IMR-90 (cell line): ENCODE data around the gene CPA4. TPM values are rescaled to one million over a fixed set of nuclear protein-coding genes. Genes with fewer than 3 reads are reported as not detected.

Experiments used
- ATAC-seq: fragments of 200-7000 bp; cut with Tn5 transposase; 2 replicates; pipeline ENCODE4 v1.9.1; 2020; ENCODE audit warnings: low read depth, mild to moderate bottlenecking, moderate library complexity
- BruUV-seq: library from RNA; stranded (reverse); fragments of 400-500 nt; replicated peaks from 2 replicates; lab custom pipeline; 2021; lab: Mats Ljungman, UMichigan
- CTCF ChIA-PET: fragments of 300-600 bp; formaldehyde crosslinking; extraction: SDS; loops from one replicate; lab custom pipeline; 2021; ENCODE audit warnings: antibody characterized with exemption; lab: Yijun Ruan, JAX
- POLR2A ChIA-PET: fragments of 300-600 bp; sonication (Branson Sonifier 250); formaldehyde crosslinking; loops from one replicate; lab custom pipeline; 2022; ENCODE audit warnings: antibody characterized with exemption; ENCODE audit not compliant: unreplicated experiment; lab: Charles Lee
- DNase-seq: peaks from one replicate; pipeline ENCODE4 v3.0.0; 2013
- H2AFZ ChIP-seq: replicated peaks from 2 replicates; pipeline ENCODE3; 2013; ENCODE audit warnings: low read length, mild to moderate bottlenecking; ENCODE audit not compliant: poor library complexity
- H2AK5ac ChIP-seq: 2 replicates; pipeline ENCODE4 v1.6.1; 2013; ENCODE audit warnings: low read depth, low read length, inconsistent platforms
- H2AK9ac ChIP-seq: replicated peaks from 2 replicates; pipeline ENCODE3; 2013; ENCODE audit warnings: mild to moderate bottlenecking, low read depth, low read length, moderate library complexity; ENCODE audit not compliant: poor library complexity
- H2BK120ac ChIP-seq: 2 replicates; pipeline ENCODE4 v1.6.1; 2013; ENCODE audit warnings: low read depth, low read length, inconsistent platforms
- H2BK15ac ChIP-seq: 3 replicates; pipeline ENCODE4 v1.6.1; 2013; ENCODE audit warnings: low read depth, low read length, inconsistent platforms
- H2BK20ac ChIP-seq: 2 replicates; pipeline ENCODE4 v1.6.1; 2013; ENCODE audit warnings: low read depth, mild to moderate bottlenecking, inconsistent platforms, low read length, moderate library complexity
- H2BK5ac ChIP-seq: 2 replicates; pipeline ENCODE4 v1.6.1; 2013; ENCODE audit warnings: mild to moderate bottlenecking, low read depth, low read length, inconsistent platforms; ENCODE audit not compliant: poor library complexity, severe bottlenecking
- H3K14ac ChIP-seq: replicated peaks from 2 replicates; pipeline ENCODE4 v1.6.1; 2013; ENCODE audit warnings: low read depth, low read length, inconsistent platforms
- H3K18ac ChIP-seq: 2 replicates; pipeline ENCODE4 v1.6.1; 2013; ENCODE audit warnings: low read depth, low read length, control low read depth
- H3K23ac ChIP-seq: 2 replicates; pipeline ENCODE4 v1.6.1; 2013; ENCODE audit warnings: low read depth, low read length, inconsistent platforms
- H3K27ac ChIP-seq: 2 replicates; pipeline ENCODE4 v1.5.1; 2013; ENCODE audit warnings: mild to moderate bottlenecking, control low read depth, low read length; ENCODE audit not compliant: insufficient read depth
- H3K27me3 ChIP-seq: 2 replicates; pipeline ENCODE4 v1.6.1; 2013; ENCODE audit warnings: low read length; ENCODE audit not compliant: control insufficient read depth, insufficient read depth
- H3K36me3 ChIP-seq: 2 replicates; pipeline ENCODE4 v1.6.1; 2013; ENCODE audit warnings: low read length, mixed read lengths; ENCODE audit not compliant: control insufficient read depth, insufficient read depth
- H3K4ac ChIP-seq: 2 replicates; pipeline ENCODE4 v1.6.1; 2013; ENCODE audit warnings: low read depth, low read length, inconsistent platforms
- H3K4me1 ChIP-seq: 2 replicates; pipeline ENCODE4 v1.6.1; 2013; ENCODE audit warnings: low read length, mixed read lengths; ENCODE audit not compliant: control insufficient read depth, insufficient read depth
- H3K4me2 ChIP-seq: 2 replicates; pipeline ENCODE4 v1.6.1; 2013; ENCODE audit warnings: low read depth, mild to moderate bottlenecking, control low read depth, low read length, moderate library complexity
- H3K4me3 ChIP-seq: 2 replicates; pipeline ENCODE4 v1.5.1; 2013; ENCODE audit warnings: low read depth, mild to moderate bottlenecking, control low read depth, low read length, moderate library complexity; ENCODE audit not compliant: insufficient read depth
- H3K56ac ChIP-seq: 2 replicates; pipeline ENCODE4 v1.6.1; 2013; ENCODE audit warnings: low read length, inconsistent platforms; ENCODE audit not compliant: insufficient read depth; ENCODE audit errors: extremely low read depth
- H3K79me1 ChIP-seq, 2 experiments: 2 replicates each; pipeline ENCODE4 v1.6.1; 2013; ENCODE audit warnings: low read length in 2 of 2, inconsistent platforms in 1 of 2, low read depth in 1 of 2
- H3K9ac ChIP-seq: 2 replicates; pipeline ENCODE4 v1.6.1; 2013; ENCODE audit warnings: low read depth, low read length, control low read depth
- H3K9me1 ChIP-seq: 2 replicates; pipeline ENCODE4 v1.6.1; 2013; ENCODE audit warnings: low read length, inconsistent platforms; ENCODE audit not compliant: insufficient read depth
- H3K9me3 ChIP-seq: 2 replicates; pipeline ENCODE4 v1.6.1; 2013; ENCODE audit warnings: low read length; ENCODE audit not compliant: control insufficient read depth, insufficient read depth
- H4K20me1 ChIP-seq: 2 replicates; pipeline ENCODE4 v1.6.1; 2013; ENCODE audit warnings: low read length, inconsistent platforms; ENCODE audit not compliant: insufficient read depth
- H4K5ac ChIP-seq: 2 replicates; pipeline ENCODE4 v1.6.1; 2013; ENCODE audit warnings: mild to moderate bottlenecking, low read depth, low read length, control low read depth
- H4K8ac ChIP-seq, 2 experiments: 2 replicates each; pipeline ENCODE4 v1.6.1; 2013; ENCODE audit warnings: low read depth in 2 of 2, low read length in 2 of 2, control low read depth in 1 of 2, inconsistent platforms in 1 of 2
- H4K91ac ChIP-seq: 2 replicates; pipeline ENCODE4 v1.6.1; 2013; ENCODE audit warnings: low read depth, low read length, inconsistent platforms; ENCODE audit not compliant: insufficient read depth
- BHLHE40 ChIP-seq: fragments of 150-350 bp; IDR thresholded peaks from 2 replicates; pipeline ENCODE4 v1.6.1; 2016; ENCODE audit warnings: mild to moderate bottlenecking, low read depth, low read length
- CEBPB ChIP-seq: IDR thresholded peaks from 2 replicates; pipeline ENCODE4 v1.6.1; 2012; ENCODE audit warnings: low read depth, low read length, improper control_type of control experiment
- CHD1 ChIP-seq: IDR thresholded peaks from 2 replicates; pipeline ENCODE4 v1.6.1; 2012; ENCODE audit warnings: low read depth, low read length, improper control_type of control experiment
- CTCF ChIP-seq: conservative IDR thresholded peaks from 2 replicates; pipeline ENCODE4 v1.5.1; 2012; ENCODE audit warnings: mild to moderate bottlenecking, low read depth, low read length, improper control_type of control experiment
- ELK1 ChIP-seq: fragments of 150-350 bp; IDR thresholded peaks from 2 replicates; pipeline ENCODE4 v1.6.1; 2016; ENCODE audit warnings: low read depth, mild to moderate bottlenecking, low read length, moderate library complexity, borderline replicate concordance
- FOS ChIP-seq: fragments of 150-350 bp; IDR thresholded peaks from 2 replicates; pipeline ENCODE4 v1.6.1; 2016; ENCODE audit warnings: low read depth, low read length
- MAFK ChIP-seq: IDR thresholded peaks from 2 replicates; pipeline ENCODE4 v1.6.1; 2012; ENCODE audit warnings: low read depth, low read length, improper control_type of control experiment
- MAZ ChIP-seq: IDR thresholded peaks from 2 replicates; pipeline ENCODE4 v1.6.1; 2012; ENCODE audit warnings: low read depth, mild to moderate bottlenecking, low read length, improper control_type of control experiment, moderate library complexity, borderline replicate concordance
- MXI1 ChIP-seq: IDR thresholded peaks from 2 replicates; pipeline ENCODE4 v1.6.1; 2012; ENCODE audit warnings: low read depth, mild to moderate bottlenecking, low read length, moderate library complexity, borderline replicate concordance
- NFE2L2 ChIP-seq: fragments of 150-350 bp; IDR thresholded peaks from 2 replicates; pipeline ENCODE4 v1.6.1; 2016; ENCODE audit warnings: low read depth, mild to moderate bottlenecking, low read length
- POLR2A ChIP-seq: IDR thresholded peaks from 2 replicates; pipeline ENCODE4 v1.6.1; 2012; ENCODE audit warnings: mild to moderate bottlenecking, low read depth, low read length
- RAD21 ChIP-seq: IDR thresholded peaks from 2 replicates; pipeline ENCODE4 v1.6.1; 2012; ENCODE audit warnings: low read length, improper control_type of control experiment
- RCOR1 ChIP-seq: IDR thresholded peaks from 2 replicates; pipeline ENCODE4 v1.6.1; 2012; ENCODE audit warnings: mild to moderate bottlenecking, low read length, improper control_type of control experiment; ENCODE audit not compliant: insufficient replicate concordance
- RFX5 ChIP-seq: IDR thresholded peaks from 2 replicates; pipeline ENCODE4 v1.8.0; 2012; ENCODE audit warnings: low read depth, mild to moderate bottlenecking, low read length, moderate library complexity
- SMC3 ChIP-seq: fragments of 150-350 bp; IDR thresholded peaks from 2 replicates; pipeline ENCODE4 v1.6.1; 2016; ENCODE audit warnings: low read depth, mild to moderate bottlenecking, antibody characterized with exemption, low read length, moderate library complexity
- WGBS, 2 experiments: methylation state at CpG; one replicate each; pipeline versions ENCODE4 v1.1.5 to v1.1.7; 2013; ENCODE audit warnings: missing lambda C conversion rate in 2 of 2; ENCODE audit not compliant: insufficient read length in 1 of 2; ENCODE audit errors: extremely low coverage in 2 of 2; 5-methylcytosine and 5-hydroxymethylcytosine counted together
- dilution Hi-C: fragments of 300-500 bp; cut with HindIII; formaldehyde crosslinking; loops from one replicate; pipeline ENCODE4 v1.14.3; 2018; ENCODE audit warnings: low sequenced_read_pairs; ENCODE audit not compliant: unreplicated experiment
- in situ Hi-C: fragments of 300-500 bp; cut with MboI; formaldehyde crosslinking; loops from 3 replicates; pipeline ENCODE4 v1.14.3; 2019; ENCODE audit warnings: low sequenced_read_pairs, inconsistent platforms, mixed read lengths
- intact Hi-C: fragments of 100-400 bp; cut with micrococcal nuclease; formaldehyde crosslinking; loops from 2 replicates; pipeline ENCODE4 v1.10.0; 2022
- polyA plus RNA-seq, 3 experiments: library from polyadenylated mRNA; depleted of rRNA; stranded (reverse); fragments of >200 nt; gene quantifications; 2 replicates each; pipeline ENCODE4 v1.2.3, GENCODE V29; 2012; ENCODE audit warnings: low replicate concordance in 1 of 3
- total RNA-seq: library from RNA; depleted of rRNA; stranded (reverse); fragments of >200 nt; gene quantifications from 2 replicates; pipeline ENCODE4 v1.2.3, GENCODE V29; 2012

Gene CPA4
- total and polyA plus RNA-seq, 2 of the 4 experiments (the other 2 are of a cell fraction) = 316 to 365 TPM

GRCh38 chr7:130277763-130278643 lies 15.0 kb upstream of the CPA4 start:
- ATAC-seq (peak; percentile 50), DNase-seq (peak; percentile 69)
- Histone ChIP-seq H2AK9ac (no peak overlapping the region), H3K4me1 (peaks cover 11% of the 10 kb centered on the region), H2BK120ac (peak overlapping the region; percentile 66), H4K20me1 (no peaks in the 10 kb centered on the region), H2BK15ac (peak overlapping the region; percentile 38; the same call in 1 of the 3 replicates), H4K5ac (peak overlapping the region; percentile 85), H3K79me1 (no peaks in the 10 kb centered on the region), H3K9me3 (no peaks in the 10 kb centered on the region), H3K4ac (peak overlapping the region; percentile 84), H3K9me1 (no peaks in the 10 kb centered on the region), H2BK20ac (peak overlapping the region; percentile 82), H4K91ac (0 out of 2 replicates have a peak overlapping the region, but pooled peaks have one; percentile 48), H4K8ac (peak overlapping the region; percentile 38 to 65; a peak in 2 of 4 replicates), H3K4me2 (no peak overlapping the region), H3K23ac (no peak overlapping the region), H2AK5ac (peak overlapping the region; percentile 26; the same call in 1 of the 2 replicates), H3K18ac (peak overlapping the region; percentile 88; the same call in 1 of the 2 replicates), H3K14ac (peak overlapping the region; percentile 2; the same call in 1 of the 2 replicates), H3K56ac (no peak overlapping the region), H3K9ac (no peak overlapping the region), H3K27ac (no peak overlapping the region), H2BK5ac (peak overlapping the region; percentile 5), H3K36me3 (no peaks in the 10 kb centered on the region), H3K27me3 (no peaks in the 10 kb centered on the region), H3K4me3 (no peak overlapping the region), H2AFZ (no peak overlapping the region)
- ChIA-PET POLR2A (no interaction called here), CTCF (interaction anchor here (0.6 to 1.2 kb wide), 3 partner anchors 15 to 135 kb away, joined by 3 read pairs; partner anchors contain the start of gene CPA4)
- intact Hi-C loops = loop anchor here (1.0 to 5.0 kb wide), 2 partner anchors 164 to 213 kb away; partner anchors contain the start of gene CEP41
- dilution Hi-C loops = no loop called here
- BruUV-seq = no TSS peak
- no CpG with 5 or more reads among the region's 15 CpGs for WGBS, 2 experiments
- in situ Hi-C loops = no loop called here
- no peak for TF ChIP-seq MAZ
- TF ChIP-seq BHLHE40 = no peak
- TF ChIP-seq RAD21 = peak; percentile 55
- TF ChIP-seq RCOR1 = no peak
- TF ChIP-seq NFE2L2 = no peak
- TF ChIP-seq FOS = no peak
- no peak for TF ChIP-seq RFX5
- TF ChIP-seq ELK1 = no peak
- TF ChIP-seq MXI1 = no peak
- TF ChIP-seq MAFK = no peak
- peak; percentile 57 for TF ChIP-seq CTCF
- TF ChIP-seq SMC3 = peak; percentile 45
- no peak for TF ChIP-seq POLR2A
- TF ChIP-seq CEBPB = peak; percentile 24; the same call in 1 of the 2 replicates
- no peak for TF ChIP-seq CHD1
